Measurements from ENCODE around the gene INPP4A. TPM values are rescaled to one million over a fixed set of nuclear protein-coding genes. Genes with fewer than 3 reads are reported as not detected.

The INPP4A gene
- total RNA-seq, 4 donors from 2014 or later = 30.2 to 45.1 (median 37.8) TPM

DNA sequence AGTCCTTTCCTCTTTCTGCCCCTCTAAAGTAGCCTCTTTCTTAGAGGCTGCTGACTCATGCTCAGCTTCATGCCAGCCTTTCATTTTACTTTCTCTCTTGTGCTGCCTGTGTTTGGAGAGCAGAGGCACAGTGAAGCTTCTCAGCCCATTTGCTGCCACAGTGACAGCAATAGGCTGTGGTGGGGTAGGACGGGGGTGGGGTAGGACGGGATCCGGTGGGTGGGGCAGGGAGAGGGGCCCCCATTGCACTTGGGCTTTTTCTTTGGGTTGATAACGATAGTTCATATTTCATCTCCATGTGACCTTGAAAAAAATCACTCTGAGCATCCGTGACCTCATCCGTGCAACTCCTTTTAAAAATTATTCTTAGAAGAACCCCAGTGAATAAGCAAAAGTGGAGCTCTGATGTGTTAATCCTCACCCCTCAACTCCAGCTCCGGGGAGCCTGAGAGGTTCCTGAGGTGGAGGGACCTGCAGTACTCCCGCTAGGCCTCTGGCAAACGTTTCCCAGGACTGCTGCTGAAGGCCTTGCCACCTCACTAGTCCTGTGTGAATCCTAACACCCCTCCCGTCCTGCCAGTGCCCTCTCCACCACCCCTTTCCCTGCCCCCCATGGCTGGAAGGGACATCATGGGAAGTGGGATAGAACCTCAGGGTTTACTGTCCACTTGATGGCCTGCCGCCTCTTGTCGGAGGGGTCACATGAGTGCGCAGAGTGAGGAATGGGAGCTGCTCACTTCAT, 70.8 kb downstream of the INPP4A start:
- TF ChIP-seq EP300 (IDR thresholded peaks at IDR 0.05) = no peak
- no peak for TF ChIP-seq POLR2A (IDR thresholded peaks at IDR 0.05)
- Histone ChIP-seq H3K27me3 (no peaks in the 10 kb centered on the region), H3K4me3 (no peak overlapping the region), H3K36me3 (peaks cover 0 to 13% of the 10 kb centered on the region in 2 donors), H3K4me1 (peaks cover 0 to 65% (median 12%) of the 10 kb centered on the region in 3 donors), H3K27ac (peak overlapping the region in 3 of 4 donors; percentile 57 to 74 (median 61)), H3K9me3 (no peaks in the 10 kb centered on the region)
- 17 to 55% methylated on average over 8 to 11 of the region's 13 CpGs for WGBS, 2 donors (ENCODE audit: low coverage in 1 of 2)
- ATAC-seq = no peak

DNA sequence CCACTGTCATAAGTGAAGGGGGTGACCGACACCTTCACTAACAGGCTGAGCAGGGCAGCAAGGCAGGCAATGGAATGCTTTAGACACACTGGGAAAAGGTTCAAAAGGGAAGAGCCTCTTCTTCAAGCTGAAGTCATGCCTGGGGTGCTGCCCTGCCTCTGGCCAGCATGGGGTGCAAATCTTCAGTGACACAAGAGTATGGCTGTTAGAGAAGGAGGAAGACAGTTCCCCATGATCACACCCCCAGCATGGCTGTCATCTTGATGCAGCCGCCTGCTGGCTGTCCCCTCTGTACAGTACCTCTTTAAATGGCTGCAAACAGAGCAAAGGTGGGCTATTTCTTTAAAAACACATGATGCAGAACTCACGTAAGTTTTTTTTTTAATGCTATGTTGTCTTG, 71.9 kb downstream of the INPP4A start:
- WGBS, 2 donors (ENCODE audit: low coverage in 1 of 2) = 92% methylated on average over 3 of the region's 3 CpGs; no CpG with 5 or more reads in 1 of the 2 donors
- H3K9me3 ChIP-seq = no peaks in the 10 kb centered on the region
- H3K4me3 ChIP-seq = no peak overlapping the region
- no peak for ATAC-seq
- TF ChIP-seq POLR2AphosphoS5 (IDR thresholded peaks at IDR 0.05) (no peak), POLR2A (IDR thresholded peaks at IDR 0.05) (no peak), EP300 (IDR thresholded peaks at IDR 0.05) (no peak)
- TF ChIP-seq, protein P1, sequence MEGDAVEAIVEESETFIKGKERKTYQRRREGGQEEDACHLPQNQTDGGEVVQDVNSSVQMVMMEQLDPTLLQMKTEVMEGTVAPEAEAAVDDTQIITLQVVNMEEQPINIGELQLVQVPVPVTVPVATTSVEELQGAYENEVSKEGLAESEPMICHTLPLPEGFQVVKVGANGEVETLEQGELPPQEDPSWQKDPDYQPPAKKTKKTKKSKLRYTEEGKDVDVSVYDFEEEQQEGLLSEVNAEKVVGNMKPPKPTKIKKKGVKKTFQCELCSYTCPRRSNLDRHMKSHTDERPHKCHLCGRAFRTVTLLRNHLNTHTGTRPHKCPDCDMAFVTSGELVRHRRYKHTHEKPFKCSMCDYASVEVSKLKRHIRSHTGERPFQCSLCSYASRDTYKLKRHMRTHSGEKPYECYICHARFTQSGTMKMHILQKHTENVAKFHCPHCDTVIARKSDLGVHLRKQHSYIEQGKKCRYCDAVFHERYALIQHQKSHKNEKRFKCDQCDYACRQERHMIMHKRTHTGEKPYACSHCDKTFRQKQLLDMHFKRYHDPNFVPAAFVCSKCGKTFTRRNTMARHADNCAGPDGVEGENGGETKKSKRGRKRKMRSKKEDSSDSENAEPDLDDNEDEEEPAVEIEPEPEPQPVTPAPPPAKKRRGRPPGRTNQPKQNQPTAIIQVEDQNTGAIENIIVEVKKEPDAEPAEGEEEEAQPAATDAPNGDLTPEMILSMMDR (IDR thresholded peaks at IDR 0.05) = no peak
- no peaks in the 10 kb centered on the region for H3K27me3 ChIP-seq
- peaks cover 0 to 65% (median 12%) of the 10 kb centered on the region in 3 donors for H3K4me1 ChIP-seq
- H3K27ac ChIP-seq = no peak overlapping the region
- peaks cover 0 to 24% of the 10 kb centered on the region in 2 donors for H3K36me3 ChIP-seq

DNA sequence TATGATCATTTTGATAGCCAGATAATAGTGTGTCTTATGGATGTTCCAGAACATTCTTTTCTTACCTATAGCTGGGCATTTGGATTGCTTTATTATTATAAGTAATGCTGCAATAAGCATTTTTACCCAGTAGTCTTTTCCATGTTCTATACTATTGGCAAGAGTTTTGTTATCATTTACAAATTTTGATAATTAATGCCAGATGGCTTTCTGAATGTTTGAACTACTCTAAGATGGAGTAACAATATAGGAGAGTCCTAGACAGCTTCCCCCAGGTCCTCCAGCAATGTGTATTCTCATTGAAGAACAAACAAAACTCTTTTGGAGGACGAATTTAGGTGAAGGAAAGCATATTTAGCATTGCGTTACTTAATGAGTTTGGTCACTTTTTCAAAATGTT, 73.0 kb downstream of the INPP4A start:
- peaks cover 0 to 65% (median 12%) of the 10 kb centered on the region in 3 donors for H3K4me1 ChIP-seq
- H3K27ac ChIP-seq = no peak overlapping the region
- H3K4me3 ChIP-seq = no peak overlapping the region
- no peak for TF ChIP-seq EP300 (IDR thresholded peaks at IDR 0.05)
- no peak for TF ChIP-seq POLR2AphosphoS5 (IDR thresholded peaks at IDR 0.05)
- TF ChIP-seq POLR2A (IDR thresholded peaks at IDR 0.05) = no peak
- TF ChIP-seq, protein P1 (IDR thresholded peaks at IDR 0.05) = no peak
- 87 to 89% methylated on average over 2 of the region's 2 CpGs for WGBS, 2 donors (ENCODE audit: low coverage in 1 of 2)
- H3K9me3 ChIP-seq = no peaks in the 10 kb centered on the region
- no peak for ATAC-seq
- H3K36me3 ChIP-seq = peaks cover 0 to 27% of the 10 kb centered on the region in 2 donors
- H3K27me3 ChIP-seq = no peaks in the 10 kb centered on the region

DNA sequence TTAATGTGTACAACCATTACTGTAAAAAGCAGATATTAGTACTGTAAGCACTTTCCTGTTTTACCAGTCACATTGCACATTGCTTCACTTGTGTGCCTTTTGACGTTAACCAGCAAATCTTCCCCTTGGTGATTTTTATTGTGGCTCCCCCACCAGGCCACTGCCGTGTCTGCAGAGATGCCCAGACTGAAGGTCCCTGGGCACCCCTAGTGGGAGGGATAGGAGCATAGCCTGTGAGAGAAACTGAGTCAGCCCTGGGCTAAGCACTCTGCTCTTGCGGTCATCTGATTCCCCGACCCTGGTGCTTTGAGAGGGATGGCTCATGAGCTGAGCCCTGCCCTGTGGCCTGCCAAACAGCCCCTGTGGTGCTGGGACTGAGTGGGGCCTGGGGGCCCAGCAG, 73.4 kb downstream of the INPP4A start:
- Histone ChIP-seq H3K27me3 (no peaks in the 10 kb centered on the region), H3K4me3 (no peak overlapping the region), H3K9me3 (no peaks in the 10 kb centered on the region), H3K4me1 (peaks cover 0 to 65% (median 12%) of the 10 kb centered on the region in 3 donors), H3K27ac (no peak overlapping the region), H3K36me3 (peaks cover 0 to 27% of the 10 kb centered on the region in 2 donors)
- ATAC-seq = no peak
- TF ChIP-seq POLR2AphosphoS5 (IDR thresholded peaks at IDR 0.05) (no peak), POLR2A (IDR thresholded peaks at IDR 0.05) (no peak)
- TF ChIP-seq, protein P1 (IDR thresholded peaks at IDR 0.05) = peak in 3 of 4 experiments; percentile 22 to 56 (median 28)
- 33 to 57% methylated on average over 1 to 3 of the region's 4 CpGs for WGBS, 2 donors (ENCODE audit: low coverage in 1 of 2)

DNA sequence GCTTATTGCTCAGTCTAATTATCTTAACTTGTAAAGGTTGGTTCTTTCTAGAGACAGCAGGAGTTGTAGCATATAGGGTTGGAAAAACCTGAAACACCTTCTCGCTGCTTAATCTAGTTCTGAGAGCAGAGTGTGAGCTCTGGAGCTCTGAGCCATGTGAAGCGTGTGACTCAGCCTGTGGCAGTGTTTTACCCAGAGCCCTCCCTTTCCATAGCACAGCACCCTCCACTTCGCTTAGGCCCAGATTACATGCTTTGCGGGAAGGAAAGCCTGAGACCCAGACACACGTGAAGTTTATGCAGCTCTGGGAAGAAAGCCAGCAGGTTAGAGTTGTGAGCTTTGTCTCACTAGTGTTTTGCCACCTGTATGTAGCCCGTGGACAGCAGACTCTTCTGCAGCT, 74.5 kb downstream of the INPP4A start:
- WGBS, 2 donors (ENCODE audit: low coverage in 1 of 2) = 30 to 40% methylated on average over 5 of the region's 6 CpGs
- Histone ChIP-seq H3K27ac (peak overlapping the region in 1 of 4 donors; percentile 44), H3K4me3 (no peak overlapping the region), H3K4me1 (peaks cover 0 to 59% (median 12%) of the 10 kb centered on the region in 3 donors), H3K9me3 (no peaks in the 10 kb centered on the region), H3K27me3 (no peaks in the 10 kb centered on the region), H3K36me3 (peaks cover 0 to 27% of the 10 kb centered on the region in 2 donors)
- no peak for ATAC-seq
- TF ChIP-seq, protein P1 (IDR thresholded peaks at IDR 0.05) = no peak
- TF ChIP-seq POLR2AphosphoS5 (IDR thresholded peaks at IDR 0.05) (no peak), POLR2A (IDR thresholded peaks at IDR 0.05) (no peak), EP300 (IDR thresholded peaks at IDR 0.05) (no peak)
